Loucy (cell line): Measurements from ENCODE around the gene CRAMP1.

Source experiments
- H2AFZ ChIP-seq: fragments of 200-600 bp; sonication (generic); 2 replicates; pipeline ENCODE4 v1.6.0; 2016; ENCODE audit warnings: antibody characterized with exemption, mild to moderate bottlenecking, low read length, moderate library complexity
- H3F3A ChIP-seq: fragments of 200-600 bp; 2 replicates; pipeline ENCODE4 v1.6.0; 2016; ENCODE audit warnings: antibody characterized with exemption, low read depth, mild to moderate bottlenecking
- H3K27me3 ChIP-seq: fragments of 200-600 bp; sonication (generic); 2 replicates; pipeline ENCODE4 v1.6.1; 2014; ENCODE audit warnings: low read length, mild to moderate bottlenecking; ENCODE audit not compliant: insufficient read depth, poor library complexity, severe bottlenecking
- H3K36me3 ChIP-seq: fragments of 200-600 bp; sonication (generic); 2 replicates; pipeline ENCODE4 v1.6.1; 2016; ENCODE audit warnings: low read length; ENCODE audit not compliant: insufficient read depth
- H3K4me1 ChIP-seq: fragments of 200-600 bp; sonication (generic); 2 replicates; pipeline ENCODE4 v1.5.1; 2014; ENCODE audit warnings: low read length, mild to moderate bottlenecking; ENCODE audit not compliant: insufficient read depth, poor library complexity, severe bottlenecking
- H3K4me2 ChIP-seq: fragments of 200-600 bp; sonication (generic); 2 replicates; pipeline ENCODE4 v1.6.0; 2014; ENCODE audit warnings: antibody characterized with exemption, low read length, low read depth, mild to moderate bottlenecking; ENCODE audit not compliant: poor library complexity, severe bottlenecking
- H3K4me3 ChIP-seq: fragments of 200-600 bp; sonication (generic); 2 replicates; pipeline ENCODE4 v1.5.1; 2014; ENCODE audit warnings: low read length, mild to moderate bottlenecking, mixed read lengths; ENCODE audit not compliant: poor library complexity, severe bottlenecking
- H3K79me2 ChIP-seq: fragments of 200-600 bp; sonication (generic); 2 replicates; pipeline ENCODE4 v1.6.1; 2014; ENCODE audit warnings: low read length; ENCODE audit not compliant: insufficient read depth
- H3K9ac ChIP-seq: fragments of 200-600 bp; sonication (generic); 2 replicates; pipeline ENCODE4 v1.6.0; 2014; ENCODE audit warnings: mild to moderate bottlenecking, low read depth, low read length, moderate library complexity; ENCODE audit not compliant: poor library complexity, severe bottlenecking
- H3K9me2 ChIP-seq: fragments of 200-600 bp; sonication (generic); replicated peaks from 2 replicates; pipeline ENCODE4 v1.6.1; 2016; ENCODE audit warnings: low read depth, low read length, mixed read lengths
- H3K9me3 ChIP-seq: fragments of 200-600 bp; sonication (generic); 2 replicates; pipeline ENCODE4 v1.6.1; 2014; ENCODE audit warnings: mild to moderate bottlenecking, antibody characterized with exemption, low read length, low read depth; ENCODE audit not compliant: insufficient read depth
- H4K20me1 ChIP-seq: fragments of 200-600 bp; sonication (generic); 2 replicates; pipeline ENCODE4 v1.6.0; 2014; ENCODE audit warnings: antibody characterized with exemption, low read length, mild to moderate bottlenecking; ENCODE audit not compliant: insufficient read depth, poor library complexity, severe bottlenecking
- EZH2phosphoT487 ChIP-seq: fragments of 200-600 bp; IDR thresholded peaks from 2 replicates; pipeline ENCODE4 v1.6.1; 2018; ENCODE audit warnings: antibody characterized with exemption, mild to moderate bottlenecking, moderate library complexity, borderline replicate concordance
- TF ChIP-seq, protein P1 (sequence below): fragments of 200-600 bp; sonication (generic); conservative IDR thresholded peaks from 2 replicates; pipeline ENCODE4 v1.5.1; 2014; ENCODE audit warnings: mild to moderate bottlenecking, antibody characterized with exemption, low read length

The CRAMP1 gene

GRCh38 chr16:1643521-1643920, 31.4 kb downstream of the CRAMP1 start:
- H3K9ac ChIP-seq: no peak overlapping the region
- no peaks in the 10 kb centered on the region for H3K9me2 ChIP-seq
- H3K36me3 ChIP-seq: peaks cover 39% of the 10 kb centered on the region; the same call in 1 of the 2 replicates
- TF ChIP-seq EZH2phosphoT487: no peak
- TF ChIP-seq, protein P1, sequence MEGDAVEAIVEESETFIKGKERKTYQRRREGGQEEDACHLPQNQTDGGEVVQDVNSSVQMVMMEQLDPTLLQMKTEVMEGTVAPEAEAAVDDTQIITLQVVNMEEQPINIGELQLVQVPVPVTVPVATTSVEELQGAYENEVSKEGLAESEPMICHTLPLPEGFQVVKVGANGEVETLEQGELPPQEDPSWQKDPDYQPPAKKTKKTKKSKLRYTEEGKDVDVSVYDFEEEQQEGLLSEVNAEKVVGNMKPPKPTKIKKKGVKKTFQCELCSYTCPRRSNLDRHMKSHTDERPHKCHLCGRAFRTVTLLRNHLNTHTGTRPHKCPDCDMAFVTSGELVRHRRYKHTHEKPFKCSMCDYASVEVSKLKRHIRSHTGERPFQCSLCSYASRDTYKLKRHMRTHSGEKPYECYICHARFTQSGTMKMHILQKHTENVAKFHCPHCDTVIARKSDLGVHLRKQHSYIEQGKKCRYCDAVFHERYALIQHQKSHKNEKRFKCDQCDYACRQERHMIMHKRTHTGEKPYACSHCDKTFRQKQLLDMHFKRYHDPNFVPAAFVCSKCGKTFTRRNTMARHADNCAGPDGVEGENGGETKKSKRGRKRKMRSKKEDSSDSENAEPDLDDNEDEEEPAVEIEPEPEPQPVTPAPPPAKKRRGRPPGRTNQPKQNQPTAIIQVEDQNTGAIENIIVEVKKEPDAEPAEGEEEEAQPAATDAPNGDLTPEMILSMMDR: no peak
- H4K20me1 ChIP-seq: no peaks in the 10 kb centered on the region
- H3K27me3 ChIP-seq: no peaks in the 10 kb centered on the region
- no peaks in the 10 kb centered on the region for H3K79me2 ChIP-seq
- H3K9me3 ChIP-seq: no peaks in the 10 kb centered on the region
- no peak overlapping the region for H2AFZ ChIP-seq
- H3F3A ChIP-seq: no peaks in the 10 kb centered on the region
- no peak overlapping the region for H3K4me2 ChIP-seq
- no peaks in the 10 kb centered on the region for H3K4me1 ChIP-seq
- no peak overlapping the region for H3K4me3 ChIP-seq

GRCh38 chr16:1645914-1646525, 33.9 kb downstream of the CRAMP1 start:
- H3K9me3 ChIP-seq: no peaks in the 10 kb centered on the region
- H3K79me2 ChIP-seq: no peaks in the 10 kb centered on the region
- no peaks in the 10 kb centered on the region for H4K20me1 ChIP-seq
- no peaks in the 10 kb centered on the region for H3K27me3 ChIP-seq
- no peaks in the 10 kb centered on the region for H3K4me1 ChIP-seq
- no peak overlapping the region for H3K4me2 ChIP-seq
- no peaks in the 10 kb centered on the region for H3K9me2 ChIP-seq
- TF ChIP-seq, protein P1: no peak
- no peak for TF ChIP-seq EZH2phosphoT487
- H3K36me3 ChIP-seq: peaks cover 24% of the 10 kb centered on the region; the same call in 1 of the 2 replicates
- H3K9ac ChIP-seq: no peak overlapping the region
- no peak overlapping the region for H3K4me3 ChIP-seq
- H2AFZ ChIP-seq: no peak overlapping the region
- no peaks in the 10 kb centered on the region for H3F3A ChIP-seq

DNA sequence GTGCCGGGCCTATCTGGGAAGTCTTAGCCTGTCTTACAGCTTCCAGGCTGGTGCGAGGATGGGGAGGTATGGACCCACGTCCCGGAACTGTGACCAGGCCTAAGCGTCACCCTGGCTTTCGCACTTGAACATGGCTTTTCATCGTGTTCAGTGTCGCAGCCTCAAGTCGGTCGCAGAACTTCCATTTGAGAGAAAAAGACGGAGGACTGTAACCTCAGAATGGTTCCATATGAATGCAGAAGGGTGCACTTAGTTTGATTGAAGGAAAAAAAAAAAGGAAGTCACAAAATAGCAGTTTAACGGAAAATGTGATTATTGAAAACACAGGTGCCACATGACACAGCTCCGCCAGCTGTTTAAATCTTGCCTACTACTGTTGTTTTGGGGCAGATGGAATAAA, 35.7 kb downstream of the CRAMP1 start:
- TF ChIP-seq, protein P1: no peak
- TF ChIP-seq EZH2phosphoT487: no peak
- Histone ChIP-seq H3K9me3 (no peaks in the 10 kb centered on the region), H3K4me2 (no peak overlapping the region), H3K4me3 (no peak overlapping the region), H3K9me2 (no peaks in the 10 kb centered on the region), H3K9ac (no peak overlapping the region), H2AFZ (no peak overlapping the region), H3K79me2 (no peaks in the 10 kb centered on the region), H3K4me1 (no peaks in the 10 kb centered on the region), H3K36me3 (peaks cover 25% of the 10 kb centered on the region; the same call in 1 of the 2 replicates), H3F3A (no peaks in the 10 kb centered on the region), H4K20me1 (no peaks in the 10 kb centered on the region), H3K27me3 (no peaks in the 10 kb centered on the region)
